RWPE2 (cell line): ENCODE measurements around the gene TSPAN4.

ENCODE experiments used
- ATAC-seq: fragments of 200-7000 bp; cut with Tn5 transposase; 3 replicates; pipeline ENCODE4 v1.9.1; 2021; ENCODE audit warnings: low read depth
- DNase-seq: peaks from one replicate; pipeline ENCODE4 v3.0.0-alpha.2; 2020; ENCODE audit warnings: low spot score
- H3K27ac ChIP-seq: fragments of 450-650 bp; 2 replicates; pipeline ENCODE4 v1.5.1; 2017; ENCODE audit warnings: mild to moderate bottlenecking; ENCODE audit not compliant: poor library complexity, severe bottlenecking
- H3K27me3 ChIP-seq: fragments of 250-450 bp; sonication (Bioruptor Pico); 2 replicates; pipeline ENCODE4 v1.5.1; 2021; ENCODE audit warnings: mild to moderate bottlenecking, moderate library complexity; ENCODE audit not compliant: insufficient read depth, poor library complexity, severe bottlenecking
- H3K36me3 ChIP-seq: fragments of 250-450 bp; sonication (Bioruptor Pico); 2 replicates; pipeline ENCODE4 v1.5.1; 2020; ENCODE audit warnings: low read depth, mild to moderate bottlenecking, moderate library complexity
- H3K4me1 ChIP-seq: fragments of 250-450 bp; sonication (Bioruptor Pico); 2 replicates; pipeline ENCODE4 v1.5.1; 2021; ENCODE audit warnings: mild to moderate bottlenecking, moderate library complexity; ENCODE audit not compliant: insufficient read depth, poor library complexity, severe bottlenecking
- H3K4me3 ChIP-seq: fragments of 250-450 bp; sonication (Bioruptor Pico); 2 replicates; pipeline ENCODE4 v1.5.1; 2021; ENCODE audit warnings: mild to moderate bottlenecking, moderate library complexity; ENCODE audit not compliant: severe bottlenecking
- H3K9me3 ChIP-seq: fragments of 250-450 bp; sonication (Bioruptor Pico); 2 replicates; pipeline ENCODE4 v1.5.1; 2021; ENCODE audit warnings: mild to moderate bottlenecking, moderate library complexity; ENCODE audit not compliant: severe bottlenecking
- TF ChIP-seq, protein P1 (sequence below): fragments of 450-650 bp; IDR thresholded peaks from one replicate; pipeline ENCODE4 v1.5.1; 2017; ENCODE audit warnings: mild to moderate bottlenecking, moderate library complexity; ENCODE audit not compliant: poor library complexity, severe bottlenecking

Gene TSPAN4

DNA sequence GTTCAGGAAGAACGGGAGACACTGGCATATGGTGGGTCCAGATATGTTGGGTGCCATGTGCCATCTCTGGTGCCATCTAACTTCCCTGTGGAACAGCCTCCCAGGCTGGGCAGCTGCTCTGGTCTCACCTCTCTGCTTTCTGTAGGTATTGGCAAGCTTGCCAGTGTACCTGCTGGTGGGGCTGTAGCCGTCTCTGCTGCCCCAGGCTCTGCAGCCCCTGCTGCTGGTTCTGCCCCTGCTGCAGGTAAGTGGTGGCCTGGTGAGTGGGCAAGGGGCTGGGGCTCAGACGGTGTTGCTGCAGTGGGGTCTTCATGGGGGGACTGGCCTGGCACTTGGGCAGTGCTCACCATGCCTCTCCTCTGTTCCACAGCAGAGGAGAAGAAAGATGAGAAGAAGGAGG, 30.3 kb upstream of the TSPAN4 start:
- H3K27ac ChIP-seq = peak overlapping the region; percentile 73
- no peak for ATAC-seq
- no peaks in the 10 kb centered on the region for H3K9me3 ChIP-seq
- H3K27me3 ChIP-seq = no peaks in the 10 kb centered on the region
- DNase-seq = no peak
- H3K4me1 ChIP-seq = no peaks in the 10 kb centered on the region
- peaks cover 37% of the 10 kb centered on the region for H3K36me3 ChIP-seq
- no peak overlapping the region for H3K4me3 ChIP-seq
- TF ChIP-seq, protein P1, sequence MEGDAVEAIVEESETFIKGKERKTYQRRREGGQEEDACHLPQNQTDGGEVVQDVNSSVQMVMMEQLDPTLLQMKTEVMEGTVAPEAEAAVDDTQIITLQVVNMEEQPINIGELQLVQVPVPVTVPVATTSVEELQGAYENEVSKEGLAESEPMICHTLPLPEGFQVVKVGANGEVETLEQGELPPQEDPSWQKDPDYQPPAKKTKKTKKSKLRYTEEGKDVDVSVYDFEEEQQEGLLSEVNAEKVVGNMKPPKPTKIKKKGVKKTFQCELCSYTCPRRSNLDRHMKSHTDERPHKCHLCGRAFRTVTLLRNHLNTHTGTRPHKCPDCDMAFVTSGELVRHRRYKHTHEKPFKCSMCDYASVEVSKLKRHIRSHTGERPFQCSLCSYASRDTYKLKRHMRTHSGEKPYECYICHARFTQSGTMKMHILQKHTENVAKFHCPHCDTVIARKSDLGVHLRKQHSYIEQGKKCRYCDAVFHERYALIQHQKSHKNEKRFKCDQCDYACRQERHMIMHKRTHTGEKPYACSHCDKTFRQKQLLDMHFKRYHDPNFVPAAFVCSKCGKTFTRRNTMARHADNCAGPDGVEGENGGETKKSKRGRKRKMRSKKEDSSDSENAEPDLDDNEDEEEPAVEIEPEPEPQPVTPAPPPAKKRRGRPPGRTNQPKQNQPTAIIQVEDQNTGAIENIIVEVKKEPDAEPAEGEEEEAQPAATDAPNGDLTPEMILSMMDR = no peak

- DNase-seq (no peak), ATAC-seq (no peak)
- H3K9me3 ChIP-seq = no peaks in the 10 kb centered on the region
- TF ChIP-seq, protein P1 = no peak
- H3K4me3 ChIP-seq = no peak overlapping the region
- peak overlapping the region; percentile 73 for H3K27ac ChIP-seq
- no peaks in the 10 kb centered on the region for H3K4me1 ChIP-seq
- H3K27me3 ChIP-seq = no peaks in the 10 kb centered on the region
- H3K36me3 ChIP-seq = peaks cover 37% of the 10 kb centered on the region
Measured at GRCh38 chr11:813072-813455, 29.6 kb upstream of the TSPAN4 start.

DNA sequence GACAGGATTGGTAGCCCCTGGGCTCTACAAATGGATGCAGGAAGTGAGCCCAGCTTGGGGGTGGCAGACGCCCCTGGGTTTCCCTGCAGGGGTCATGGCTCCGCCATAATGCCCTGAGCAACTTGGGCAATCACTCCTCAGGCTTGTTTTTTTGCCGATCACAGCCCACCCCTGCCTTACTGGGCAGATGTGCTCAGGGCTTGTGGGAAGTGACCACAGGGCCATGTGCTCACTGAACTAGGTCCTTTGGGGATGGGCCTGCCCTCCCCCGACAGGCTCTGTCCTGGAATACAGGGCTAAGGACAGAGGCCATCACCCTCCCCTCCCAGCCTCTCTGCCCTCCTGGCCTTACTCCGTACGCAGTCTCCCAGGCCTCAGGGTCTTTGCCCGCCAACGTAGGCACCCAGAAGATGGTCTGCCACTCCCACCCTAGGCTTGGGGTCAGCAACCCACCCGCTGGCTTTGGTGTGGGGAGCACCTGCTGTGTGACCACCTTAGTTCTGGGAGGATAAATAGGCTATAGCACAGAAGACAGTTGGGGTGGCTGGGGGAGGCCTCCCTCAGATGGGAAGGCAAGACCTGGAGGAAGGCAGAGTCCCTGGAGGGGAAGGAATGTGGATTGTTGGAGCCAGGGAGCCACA, 29.1 kb upstream of the TSPAN4 start:
- no peaks in the 10 kb centered on the region for H3K9me3 ChIP-seq
- no peak overlapping the region for H3K4me3 ChIP-seq
- ATAC-seq = no peak
- TF ChIP-seq, protein P1 = no peak
- no peak overlapping the region for H3K27ac ChIP-seq
- H3K27me3 ChIP-seq = no peaks in the 10 kb centered on the region
- peaks cover 37% of the 10 kb centered on the region for H3K36me3 ChIP-seq
- DNase-seq = no peak
- H3K4me1 ChIP-seq = peaks cover 3% of the 10 kb centered on the region

GRCh38 chr11:815675-816432, 26.8 kb upstream of the TSPAN4 start:
- H3K27ac ChIP-seq = no peak overlapping the region
- H3K4me1 ChIP-seq = peaks cover 8% of the 10 kb centered on the region
- no peak for ATAC-seq
- H3K27me3 ChIP-seq = no peaks in the 10 kb centered on the region
- peaks cover 31% of the 10 kb centered on the region for H3K36me3 ChIP-seq
- TF ChIP-seq, protein P1 = no peak
- H3K4me3 ChIP-seq = no peak overlapping the region
- DNase-seq = no peak
- no peaks in the 10 kb centered on the region for H3K9me3 ChIP-seq

DNA sequence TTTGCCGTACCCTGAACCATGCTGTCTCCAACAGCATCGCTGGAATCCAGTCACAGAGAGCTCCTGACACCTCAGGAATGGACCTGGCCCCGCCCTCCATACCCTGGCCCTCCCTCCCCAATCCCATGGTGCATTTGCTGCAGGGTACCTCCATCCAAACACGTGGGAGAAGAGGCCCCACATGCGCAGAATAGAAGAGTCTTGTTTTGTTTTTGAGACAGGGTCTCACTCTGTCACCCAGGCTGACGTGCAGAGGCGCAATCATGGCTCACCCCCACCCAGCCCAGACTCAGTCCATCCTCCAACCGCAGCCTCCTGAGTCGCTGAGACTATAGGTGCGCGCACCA, 26.2 kb upstream of the TSPAN4 start:
- H3K4me1 ChIP-seq = peaks cover 13% of the 10 kb centered on the region
- TF ChIP-seq, protein P1 = no peak
- DNase-seq (no peak), ATAC-seq (no peak)
- no peaks in the 10 kb centered on the region for H3K27me3 ChIP-seq
- H3K4me3 ChIP-seq = no peak overlapping the region
- H3K27ac ChIP-seq = no peak overlapping the region
- no peaks in the 10 kb centered on the region for H3K9me3 ChIP-seq
- H3K36me3 ChIP-seq = peaks cover 25% of the 10 kb centered on the region
